Measurements from ENCODE around the gene ACOXL.
"Not testable (repeated sequence)": the region's sequence is repeated elsewhere in the genome, so short reads cannot be mapped to it uniquely, and the experiment has no call there.

ACOXL gene

DNA sequence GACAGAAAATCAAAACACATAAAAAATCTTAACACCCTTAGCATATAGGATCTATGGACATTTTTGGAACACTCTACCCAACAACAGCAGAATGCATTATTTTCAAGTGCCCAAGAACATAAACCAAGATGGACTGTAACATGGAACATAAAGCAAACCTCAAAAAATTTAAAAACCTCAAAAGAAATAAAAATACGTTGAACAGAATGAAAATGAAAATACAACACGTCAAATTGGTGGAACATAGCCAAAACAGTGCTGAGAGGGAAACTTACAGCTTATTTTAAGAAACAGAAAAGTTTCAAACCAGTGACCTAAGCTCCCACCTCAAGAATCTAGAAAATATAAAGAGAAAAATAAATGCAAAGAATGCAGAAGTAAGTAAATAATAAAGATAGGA lies 330.0 kb downstream of the ACOXL start:
- TF ChIP-seq POU2F2 (IDR thresholded peaks at IDR 0.05; ENCODE audit: low read depth, low read length) (no peak), POLR2AphosphoS5 (IDR thresholded peaks at IDR 0.05; ENCODE audit: low read depth, low read length) (no peak), SPI1 (IDR thresholded peaks at IDR 0.05; ENCODE audit: low read depth, low read length) (no peak), TAF1 (IDR thresholded peaks at IDR 0.05; ENCODE audit: low read depth, low read length) (no peak), POLR2A (IDR thresholded peaks at IDR 0.05; ENCODE audit: low read depth, low read length) (no peak), PAX5 (IDR thresholded peaks at IDR 0.05; ENCODE audit: insufficient read depth, low read length, severe bottlenecking) (no peak)
- no peak for DNase-seq (ENCODE audit: insufficient read length, low spot score)
- no peak for FAIRE-seq

DNA sequence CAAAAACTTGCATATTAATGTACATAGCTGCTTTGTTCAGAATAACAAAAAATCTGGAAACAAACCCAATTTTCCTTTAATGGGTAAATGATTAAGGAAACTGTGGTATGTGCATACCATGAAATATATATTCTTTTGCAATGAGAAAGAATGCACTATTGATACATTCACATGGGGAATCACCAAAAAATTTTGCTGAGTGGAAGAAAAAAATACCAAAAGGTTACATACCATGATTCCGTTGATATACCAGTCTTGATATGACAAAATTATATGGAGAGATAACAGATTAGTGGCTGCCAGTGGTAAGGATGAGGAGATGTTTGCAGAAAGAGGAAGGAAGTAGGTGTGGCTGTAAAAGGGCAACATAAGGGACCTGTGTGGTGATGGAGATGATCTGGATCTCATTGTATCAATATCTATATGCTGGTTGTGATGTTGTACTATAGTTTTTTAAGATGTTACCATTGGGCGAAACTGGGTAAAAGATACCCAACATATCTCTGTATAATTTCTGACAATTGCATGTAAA lies 333.8 kb downstream of the ACOXL start:
- TF ChIP-seq POLR2A (IDR thresholded peaks at IDR 0.05; ENCODE audit: low read depth, low read length) = no peak
- TF ChIP-seq PAX5 (IDR thresholded peaks at IDR 0.05; ENCODE audit: insufficient read depth, low read length, severe bottlenecking) = no peak
- no peak for TF ChIP-seq POLR2AphosphoS5 (IDR thresholded peaks at IDR 0.05; ENCODE audit: low read depth, low read length)
- no peak for TF ChIP-seq TAF1 (IDR thresholded peaks at IDR 0.05; ENCODE audit: low read depth, low read length)
- TF ChIP-seq SPI1 (IDR thresholded peaks at IDR 0.05; ENCODE audit: low read depth, low read length) = no peak
- FAIRE-seq = no peak
- DNase-seq (ENCODE audit: insufficient read length, low spot score) = no peak

DNA sequence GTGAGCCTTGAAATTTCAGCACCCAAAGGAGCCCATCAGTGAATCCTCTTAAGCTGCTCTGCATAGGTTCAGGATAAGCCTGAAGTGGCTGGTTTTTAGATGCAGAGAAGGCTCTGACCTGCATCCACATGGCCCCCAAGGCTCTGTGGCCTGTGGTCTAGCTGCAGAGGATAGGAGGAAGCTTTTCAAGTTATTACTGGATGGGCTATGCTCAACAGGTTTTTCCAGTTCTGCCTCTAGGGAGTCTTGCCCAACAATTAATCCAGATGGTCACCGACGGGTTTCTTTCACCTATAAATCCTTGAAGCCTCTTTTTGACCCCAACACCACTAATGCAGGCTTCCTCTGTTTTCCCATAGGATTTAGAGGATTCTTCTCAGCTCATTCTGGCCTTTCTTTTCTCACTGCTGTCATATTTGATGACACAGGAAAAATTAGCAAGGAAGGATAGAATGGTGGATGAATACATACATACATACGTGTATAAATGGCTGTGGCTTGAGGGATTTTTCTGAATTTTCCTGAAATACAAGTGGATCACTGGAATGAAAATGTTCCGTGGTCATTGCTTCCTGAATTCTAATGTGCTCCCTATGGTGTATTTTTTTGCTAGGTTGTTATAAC lies 336.2 kb downstream of the ACOXL start:
- FAIRE-seq (no peak), DNase-seq (ENCODE audit: insufficient read length, low spot score) (no peak)
- TF ChIP-seq POLR2AphosphoS5 (IDR thresholded peaks at IDR 0.05; ENCODE audit: low read depth, low read length) (no peak), SPI1 (IDR thresholded peaks at IDR 0.05; ENCODE audit: low read depth, low read length) (no peak), POLR2A (IDR thresholded peaks at IDR 0.05; ENCODE audit: low read depth, low read length) (no peak), TAF1 (IDR thresholded peaks at IDR 0.05; ENCODE audit: low read depth, low read length) (no peak), POU2F2 (IDR thresholded peaks at IDR 0.05; ENCODE audit: low read depth, low read length) (no peak), PAX5 (IDR thresholded peaks at IDR 0.05; ENCODE audit: insufficient read depth, low read length, severe bottlenecking) (no peak)

DNA sequence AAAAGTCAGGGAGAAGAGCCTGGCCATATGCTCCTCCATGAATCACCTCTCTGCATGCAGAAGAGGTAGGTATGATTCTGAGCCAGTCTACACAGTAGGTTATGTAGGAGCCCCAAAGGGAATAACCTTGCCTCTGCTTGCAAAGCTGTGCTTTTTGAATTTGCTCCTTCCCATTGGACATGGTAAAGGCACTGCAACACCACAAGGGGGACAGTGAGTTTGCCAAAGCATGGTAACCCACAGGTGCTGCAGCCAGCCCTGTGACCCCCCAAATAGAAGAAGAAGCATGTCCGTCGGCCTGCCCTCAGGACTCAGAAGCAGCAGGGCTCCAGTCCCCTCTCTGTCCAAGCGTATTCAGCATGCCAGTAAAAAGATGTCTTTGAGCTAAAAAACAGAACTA lies 337.3 kb downstream of the ACOXL start:
- no peak for DNase-seq (ENCODE audit: insufficient read length, low spot score)
- TF ChIP-seq PAX5 (IDR thresholded peaks at IDR 0.05; ENCODE audit: insufficient read depth, low read length, severe bottlenecking) (no peak), TAF1 (IDR thresholded peaks at IDR 0.05; ENCODE audit: low read depth, low read length) (no peak), POLR2A (IDR thresholded peaks at IDR 0.05; ENCODE audit: low read depth, low read length) (no peak), POLR2AphosphoS5 (IDR thresholded peaks at IDR 0.05; ENCODE audit: low read depth, low read length) (no peak), POU2F2 (IDR thresholded peaks at IDR 0.05; ENCODE audit: low read depth, low read length) (no peak), SPI1 (IDR thresholded peaks at IDR 0.05; ENCODE audit: low read depth, low read length) (no peak)
- no peak for FAIRE-seq

DNA sequence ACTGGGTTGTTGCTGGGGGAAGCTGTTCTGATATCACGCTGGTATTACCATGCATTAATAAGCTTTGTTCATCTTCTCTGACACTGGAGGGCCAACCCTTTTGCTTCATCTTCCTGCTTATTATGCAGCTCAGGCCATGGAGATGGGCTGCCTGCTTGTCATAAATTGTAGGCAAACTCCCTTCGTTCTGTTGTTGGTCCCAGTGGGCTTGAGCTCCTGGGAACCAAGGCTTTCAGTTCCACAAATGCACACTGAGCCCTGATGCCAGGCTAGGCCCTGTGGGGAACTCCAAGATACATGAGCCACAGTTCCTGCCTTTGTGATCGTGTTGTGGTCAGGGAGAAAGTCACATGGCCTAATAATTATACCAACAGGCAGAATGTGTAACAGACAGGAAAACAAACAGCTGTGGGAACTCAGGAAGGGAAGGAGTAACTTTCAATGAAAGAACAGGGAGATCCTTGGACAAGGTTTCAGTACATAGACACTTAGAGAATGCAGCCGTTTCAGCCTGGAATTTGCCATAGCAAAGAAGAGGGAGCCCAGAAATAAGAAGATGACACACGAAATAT lies 339.3 kb downstream of the ACOXL start:
- FAIRE-seq = no peak
- DNase-seq (ENCODE audit: insufficient read length, low spot score) = no peak

DNA sequence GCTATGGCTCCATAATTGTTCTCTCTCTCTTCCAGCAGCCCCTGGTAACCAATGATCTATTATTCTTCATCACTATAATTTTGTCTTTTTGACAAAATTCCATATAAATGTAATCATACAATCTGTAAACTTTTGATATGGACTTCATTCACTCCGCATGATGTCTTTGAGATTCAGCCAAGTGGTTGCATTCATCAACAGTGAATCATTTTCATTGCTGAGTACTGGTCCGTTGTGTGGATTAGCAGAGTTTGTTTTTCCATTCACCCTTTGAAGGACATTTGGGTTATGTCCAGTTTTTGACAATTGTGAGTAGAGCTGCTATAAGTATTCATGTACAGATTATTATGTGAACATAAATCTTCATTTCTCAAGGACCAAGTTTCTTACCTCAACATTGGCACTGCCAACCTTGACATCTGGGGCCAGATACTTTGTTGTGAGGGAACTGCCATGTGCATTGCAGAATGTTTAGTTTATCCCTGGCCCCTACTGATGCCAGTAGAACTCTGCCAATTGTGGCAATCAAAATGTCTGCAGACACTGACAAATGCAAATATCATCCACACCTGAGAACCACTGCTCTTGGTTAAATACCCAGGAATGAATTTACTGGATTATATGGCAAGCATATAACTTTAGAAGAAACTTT lies 340.0 kb downstream of the ACOXL start:
- no peak for DNase-seq (ENCODE audit: insufficient read length, low spot score)
- FAIRE-seq = no peak
- TF ChIP-seq POLR2A (IDR thresholded peaks at IDR 0.05; ENCODE audit: low read depth, low read length) = no peak
- no peak for TF ChIP-seq POU2F2 (IDR thresholded peaks at IDR 0.05; ENCODE audit: low read depth, low read length)
- no peak for TF ChIP-seq PAX5 (IDR thresholded peaks at IDR 0.05; ENCODE audit: insufficient read depth, low read length, severe bottlenecking)
- no peak for TF ChIP-seq SPI1 (IDR thresholded peaks at IDR 0.05; ENCODE audit: low read depth, low read length)
- TF ChIP-seq POLR2AphosphoS5 (IDR thresholded peaks at IDR 0.05; ENCODE audit: low read depth, low read length) = no peak

More for the DNA sequence above, 339.3 kb downstream of the ACOXL start:
- TF ChIP-seq TAF1 (IDR thresholded peaks at IDR 0.05; ENCODE audit: low read depth, low read length) (no peak), POLR2AphosphoS5 (IDR thresholded peaks at IDR 0.05; ENCODE audit: low read depth, low read length) (no peak), POLR2A (IDR thresholded peaks at IDR 0.05; ENCODE audit: low read depth, low read length) (no peak), PAX5 (IDR thresholded peaks at IDR 0.05; ENCODE audit: insufficient read depth, low read length, severe bottlenecking) (no peak), POU2F2 (IDR thresholded peaks at IDR 0.05; ENCODE audit: low read depth, low read length) (no peak), SPI1 (IDR thresholded peaks at IDR 0.05; ENCODE audit: low read depth, low read length) (peak; percentile 33)

DNA sequence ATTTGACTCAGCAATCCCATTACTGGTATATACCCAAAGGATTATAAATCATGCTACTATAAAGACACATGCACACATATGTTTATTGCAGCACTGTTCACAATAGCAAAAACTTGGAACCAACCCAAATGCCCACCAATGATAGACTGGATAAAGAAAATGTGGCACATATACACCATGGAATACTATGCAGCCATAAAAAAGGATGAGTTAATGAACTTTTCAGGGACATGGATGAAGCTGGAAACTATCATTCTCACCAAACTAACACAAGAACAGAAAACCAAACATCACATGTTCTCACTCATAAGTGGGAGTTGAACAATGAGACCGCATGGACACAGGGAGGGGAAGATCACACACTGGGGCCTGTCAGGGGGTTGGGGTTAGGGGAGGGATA lies 350.3 kb downstream of the ACOXL start:
- not testable (repeated sequence) for FAIRE-seq; DNase-seq (ENCODE audit: insufficient read length, low spot score)

DNA sequence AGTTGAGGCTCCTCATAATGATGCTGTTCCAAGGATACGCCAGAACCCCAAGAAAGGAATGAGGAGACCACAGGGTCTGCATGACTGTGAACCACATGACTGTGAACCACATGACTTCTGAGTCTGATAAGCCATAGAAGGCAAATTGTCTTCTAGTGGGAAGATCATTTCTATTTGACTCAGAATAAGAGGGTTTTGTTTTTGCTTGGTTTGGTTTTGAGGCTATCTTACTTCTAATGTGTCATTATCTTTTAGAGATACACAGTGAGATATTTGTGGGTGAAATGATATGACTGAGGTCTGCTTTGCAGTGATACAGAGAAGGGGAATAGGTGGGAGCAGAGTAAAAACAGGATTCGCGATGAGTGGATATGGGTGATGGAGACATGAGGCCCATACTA lies 359.4 kb downstream of the ACOXL start:
- no peak for FAIRE-seq
- DNase-seq (ENCODE audit: insufficient read length, low spot score) = no peak
- no peak for TF ChIP-seq PAX5 (IDR thresholded peaks at IDR 0.05; ENCODE audit: insufficient read depth, low read length, severe bottlenecking)
- no peak for TF ChIP-seq SPI1 (IDR thresholded peaks at IDR 0.05; ENCODE audit: low read depth, low read length)
- TF ChIP-seq POU2F2 (IDR thresholded peaks at IDR 0.05; ENCODE audit: low read depth, low read length) = no peak
- no peak for TF ChIP-seq POLR2AphosphoS5 (IDR thresholded peaks at IDR 0.05; ENCODE audit: low read depth, low read length)
- no peak for TF ChIP-seq POLR2A (IDR thresholded peaks at IDR 0.05; ENCODE audit: low read depth, low read length)
- TF ChIP-seq TAF1 (IDR thresholded peaks at IDR 0.05; ENCODE audit: low read depth, low read length) = no peak

DNA sequence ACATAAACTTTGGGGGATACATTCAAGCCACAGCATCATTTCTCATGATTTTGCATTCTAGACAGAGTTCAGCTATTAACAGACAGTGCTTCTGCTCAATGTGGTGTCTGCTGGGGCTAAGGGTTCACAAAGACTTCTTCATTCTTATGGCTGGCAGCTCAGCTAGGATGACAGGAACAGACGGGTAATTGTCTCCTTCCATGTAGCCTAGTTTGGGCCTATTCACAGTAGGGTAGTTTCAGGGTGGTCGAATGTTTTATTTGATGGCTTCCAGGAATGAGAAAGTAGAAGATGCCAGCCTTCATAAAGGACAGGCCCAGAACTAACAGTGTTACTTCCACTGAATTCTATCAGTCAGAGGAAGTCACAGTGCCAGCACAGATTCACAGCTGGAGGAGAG lies 362.3 kb downstream of the ACOXL start:
- TF ChIP-seq PAX5 (IDR thresholded peaks at IDR 0.05; ENCODE audit: insufficient read depth, low read length, severe bottlenecking) (no peak), POLR2A (IDR thresholded peaks at IDR 0.05; ENCODE audit: low read depth, low read length) (no peak), TAF1 (IDR thresholded peaks at IDR 0.05; ENCODE audit: low read depth, low read length) (no peak)
- no peak for DNase-seq (ENCODE audit: insufficient read length, low spot score)
- FAIRE-seq = no peak

DNA sequence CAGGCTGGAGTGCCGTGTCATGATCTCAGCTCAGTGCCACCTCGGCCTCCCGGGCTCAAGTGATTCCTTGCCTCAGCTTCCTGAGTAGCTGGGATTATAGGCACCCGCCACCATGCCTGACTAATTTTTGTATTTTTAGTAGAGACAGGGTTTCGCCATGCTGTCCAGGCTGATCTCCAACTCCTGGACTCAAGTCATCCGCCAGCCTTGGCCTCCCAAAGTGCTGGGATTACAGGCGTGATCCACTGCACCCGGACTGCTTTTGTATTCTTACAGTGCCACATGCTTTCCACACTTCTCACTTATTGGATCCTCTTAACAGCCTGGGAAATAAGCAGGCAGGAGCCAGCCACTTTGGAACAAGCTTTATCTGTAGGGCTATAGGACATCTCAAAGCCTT lies 363.1 kb downstream of the ACOXL start:
- TF ChIP-seq POLR2A (IDR thresholded peaks at IDR 0.05; ENCODE audit: low read depth, low read length) (no peak), PAX5 (IDR thresholded peaks at IDR 0.05; ENCODE audit: insufficient read depth, low read length, severe bottlenecking) (no peak), POU2F2 (IDR thresholded peaks at IDR 0.05; ENCODE audit: low read depth, low read length) (no peak), SPI1 (IDR thresholded peaks at IDR 0.05; ENCODE audit: low read depth, low read length) (no peak), TAF1 (IDR thresholded peaks at IDR 0.05; ENCODE audit: low read depth, low read length) (no peak), POLR2AphosphoS5 (IDR thresholded peaks at IDR 0.05; ENCODE audit: low read depth, low read length) (no peak)
- no peak for DNase-seq (ENCODE audit: insufficient read length, low spot score)

More for the DNA sequence above, 363.1 kb downstream of the ACOXL start:
- FAIRE-seq = no peak
